Astrocyte (in vitro differentiated cells and primary cell): ENCODE results near the gene CCL13. TPM values are rescaled to one million over a fixed set of nuclear protein-coding genes. Genes with fewer than 3 reads are reported as not detected.

Experiments used
- DNase-seq: peaks from one replicate; pipeline ENCODE4 v3.0.0-alpha.2; 2010; ENCODE audit warnings: low read depth
- FAIRE-seq: peaks from 2 replicates; lab custom pipeline; 2011; peaks lifted over from hg19 to GRCh38; lab: Jason Lieb, UNC
- H2AFZ ChIP-seq: 2 replicates; pipeline ENCODE4 v1.6.0; 2012; ENCODE audit warnings: low read depth, low read length, inconsistent platforms
- H3K27ac ChIP-seq: 2 replicates; pipeline ENCODE4 v1.5.1; 2011; ENCODE audit warnings: low read depth, low read length, inconsistent platforms
- H3K27me3 ChIP-seq: 2 replicates; pipeline ENCODE4 v1.6.0; 2011; ENCODE audit warnings: low read length, inconsistent platforms; ENCODE audit not compliant: insufficient read depth
- H3K36me3 ChIP-seq: 2 replicates; pipeline ENCODE4 v1.5.1; 2011; ENCODE audit warnings: low read length, inconsistent platforms; ENCODE audit not compliant: insufficient read depth
- H3K4me1 ChIP-seq: 2 replicates; pipeline ENCODE4 v1.5.1; 2011; ENCODE audit warnings: low read length, inconsistent platforms; ENCODE audit not compliant: insufficient read depth
- H3K4me2 ChIP-seq: 2 replicates; pipeline ENCODE4 v1.6.0; 2012; ENCODE audit warnings: low read length, inconsistent platforms
- H3K4me3 ChIP-seq: 2 replicates; pipeline ENCODE4 v1.5.1; 2011; ENCODE audit warnings: low read depth, mild to moderate bottlenecking, low read length, inconsistent platforms; ENCODE audit not compliant: insufficient read depth
- H3K79me2 ChIP-seq: 2 replicates; pipeline ENCODE4 v1.6.0; 2012; ENCODE audit warnings: mild to moderate bottlenecking, low read length, inconsistent platforms; ENCODE audit not compliant: insufficient read depth
- H3K9ac ChIP-seq: 2 replicates; pipeline ENCODE4 v1.6.0; 2012; ENCODE audit warnings: mild to moderate bottlenecking, low read length, inconsistent platforms
- H3K9me3 ChIP-seq: 2 replicates; pipeline ENCODE4 v1.5.1; 2012; ENCODE audit warnings: low read depth, mild to moderate bottlenecking, low read length, inconsistent platforms; ENCODE audit not compliant: insufficient read depth
- H4K20me1 ChIP-seq: 2 replicates; pipeline ENCODE4 v1.6.0; 2012; ENCODE audit warnings: low read length, inconsistent platforms; ENCODE audit not compliant: insufficient read depth
- H3K27ac Mint-ChIP-seq: one replicate; pipeline ENCODE4 v1.8.0; 2021; ENCODE audit warnings: mild to moderate bottlenecking, mixed read lengths; ENCODE audit not compliant: unreplicated experiment
- H3K27me3 Mint-ChIP-seq: one replicate; pipeline ENCODE4 v1.8.0; 2021; ENCODE audit warnings: low read depth, mixed read lengths; ENCODE audit not compliant: unreplicated experiment
- H3K36me3 Mint-ChIP-seq: one replicate; pipeline ENCODE4 v1.8.0; 2021; ENCODE audit warnings: low read depth, mixed read lengths; ENCODE audit not compliant: unreplicated experiment
- H3K4me1 Mint-ChIP-seq: one replicate; pipeline ENCODE4 v1.8.0; 2021; ENCODE audit warnings: low read depth, mixed read lengths; ENCODE audit not compliant: unreplicated experiment
- H3K4me3 Mint-ChIP-seq: one replicate; pipeline ENCODE4 v1.8.0; 2021; ENCODE audit warnings: mild to moderate bottlenecking, moderate library complexity, mixed read lengths; ENCODE audit not compliant: unreplicated experiment
- H3K9me3 Mint-ChIP-seq: one replicate; pipeline ENCODE4 v1.8.0; 2021; ENCODE audit warnings: mild to moderate bottlenecking, mixed read lengths; ENCODE audit not compliant: unreplicated experiment
- EZH2 ChIP-seq: IDR thresholded peaks from 2 replicates; pipeline ENCODE4 v1.6.1; 2012; ENCODE audit warnings: mild to moderate bottlenecking, low read length, inconsistent platforms; ENCODE audit not compliant: insufficient read depth
- total RNA-seq: library from RNA; stranded (reverse); gene quantifications from 2 replicates; pipeline ENCODE4 v1.2.1, GENCODE V29; 2021
- TF ChIP-seq, protein P1 (sequence below): IDR thresholded peaks from 2 replicates; pipeline ENCODE4 v1.5.1; 2011; ENCODE audit warnings: low read depth, mild to moderate bottlenecking, inconsistent platforms, low read length, moderate library complexity; ENCODE audit not compliant: insufficient read depth

Gene CCL13
- total RNA-seq, 1 donor from 2014 or later: not detected

- Mint-ChIP-seq H3K4me3 (no peak overlapping the region), H3K27me3 (peaks cover 8% of the 10 kb centered on the region)
These were observed 6.5 kb upstream of the CCL13 start for GRCh38 chr17:34349751-34350150.

DNA sequence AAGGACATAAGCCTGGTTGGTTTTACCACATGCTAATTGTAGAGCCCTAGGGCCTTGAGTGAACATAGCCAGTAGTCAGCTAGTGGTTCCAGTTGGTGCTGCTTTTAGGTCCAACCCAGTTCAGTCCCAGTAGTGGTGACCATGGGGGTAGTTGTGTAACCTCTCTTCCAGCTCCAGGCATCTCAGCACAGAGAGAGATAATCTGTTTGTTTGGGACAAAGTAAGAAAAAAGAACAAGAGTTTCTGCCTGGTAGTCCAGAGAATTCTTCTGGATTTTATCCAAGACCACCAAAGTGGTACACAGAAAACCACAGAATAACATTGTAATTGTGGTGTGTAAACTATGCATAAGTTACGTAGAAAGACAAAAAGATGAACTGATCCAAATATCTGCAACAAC, 5.2 kb upstream of the CCL13 start:
- no peaks in the 10 kb centered on the region for H3K9me3 ChIP-seq
- H2AFZ ChIP-seq: no peak overlapping the region
- Mint-ChIP-seq H3K27me3 (peaks cover 12% of the 10 kb centered on the region), H3K9me3 (peaks cover 7% of the 10 kb centered on the region), H3K36me3 (no peaks in the 10 kb centered on the region), H3K4me3 (no peak overlapping the region), H3K4me1 (no peaks in the 10 kb centered on the region), H3K27ac (no peak overlapping the region)
- no peaks in the 10 kb centered on the region for H4K20me1 ChIP-seq
- FAIRE-seq (no peak), DNase-seq (no peak)
- no peak overlapping the region for H3K9ac ChIP-seq
- no peak overlapping the region for H3K27ac ChIP-seq
- H3K4me2 ChIP-seq: no peak overlapping the region
- TF ChIP-seq, protein P1, sequence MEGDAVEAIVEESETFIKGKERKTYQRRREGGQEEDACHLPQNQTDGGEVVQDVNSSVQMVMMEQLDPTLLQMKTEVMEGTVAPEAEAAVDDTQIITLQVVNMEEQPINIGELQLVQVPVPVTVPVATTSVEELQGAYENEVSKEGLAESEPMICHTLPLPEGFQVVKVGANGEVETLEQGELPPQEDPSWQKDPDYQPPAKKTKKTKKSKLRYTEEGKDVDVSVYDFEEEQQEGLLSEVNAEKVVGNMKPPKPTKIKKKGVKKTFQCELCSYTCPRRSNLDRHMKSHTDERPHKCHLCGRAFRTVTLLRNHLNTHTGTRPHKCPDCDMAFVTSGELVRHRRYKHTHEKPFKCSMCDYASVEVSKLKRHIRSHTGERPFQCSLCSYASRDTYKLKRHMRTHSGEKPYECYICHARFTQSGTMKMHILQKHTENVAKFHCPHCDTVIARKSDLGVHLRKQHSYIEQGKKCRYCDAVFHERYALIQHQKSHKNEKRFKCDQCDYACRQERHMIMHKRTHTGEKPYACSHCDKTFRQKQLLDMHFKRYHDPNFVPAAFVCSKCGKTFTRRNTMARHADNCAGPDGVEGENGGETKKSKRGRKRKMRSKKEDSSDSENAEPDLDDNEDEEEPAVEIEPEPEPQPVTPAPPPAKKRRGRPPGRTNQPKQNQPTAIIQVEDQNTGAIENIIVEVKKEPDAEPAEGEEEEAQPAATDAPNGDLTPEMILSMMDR: no peak
- no peak for TF ChIP-seq EZH2
- H3K79me2 ChIP-seq: no peaks in the 10 kb centered on the region
- H3K36me3 ChIP-seq: no peaks in the 10 kb centered on the region
- no peak overlapping the region for H3K4me3 ChIP-seq
- no peaks in the 10 kb centered on the region for H3K4me1 ChIP-seq
- H3K27me3 ChIP-seq: peaks cover 3% of the 10 kb centered on the region

More at GRCh38 chr17:34349751-34350150, 6.5 kb upstream of the CCL13 start:
- peaks cover 3% of the 10 kb centered on the region for H3K27me3 ChIP-seq
- Mint-ChIP-seq H3K27ac (no peak overlapping the region), H3K36me3 (no peaks in the 10 kb centered on the region), H3K9me3 (peaks cover 7% of the 10 kb centered on the region), H3K4me1 (no peaks in the 10 kb centered on the region)
- H2AFZ ChIP-seq: no peak overlapping the region
- no peak for TF ChIP-seq EZH2
- TF ChIP-seq, protein P1: no peak
- DNase-seq (no peak), FAIRE-seq (no peak)
- H3K9ac ChIP-seq: no peak overlapping the region
- H3K4me1 ChIP-seq: no peaks in the 10 kb centered on the region
- no peaks in the 10 kb centered on the region for H3K9me3 ChIP-seq
- no peak overlapping the region for H3K4me3 ChIP-seq
- H3K36me3 ChIP-seq: no peaks in the 10 kb centered on the region
- H3K79me2 ChIP-seq: no peaks in the 10 kb centered on the region
- H3K27ac ChIP-seq: no peak overlapping the region
- H3K4me2 ChIP-seq: no peak overlapping the region
- H4K20me1 ChIP-seq: no peaks in the 10 kb centered on the region

DNA sequence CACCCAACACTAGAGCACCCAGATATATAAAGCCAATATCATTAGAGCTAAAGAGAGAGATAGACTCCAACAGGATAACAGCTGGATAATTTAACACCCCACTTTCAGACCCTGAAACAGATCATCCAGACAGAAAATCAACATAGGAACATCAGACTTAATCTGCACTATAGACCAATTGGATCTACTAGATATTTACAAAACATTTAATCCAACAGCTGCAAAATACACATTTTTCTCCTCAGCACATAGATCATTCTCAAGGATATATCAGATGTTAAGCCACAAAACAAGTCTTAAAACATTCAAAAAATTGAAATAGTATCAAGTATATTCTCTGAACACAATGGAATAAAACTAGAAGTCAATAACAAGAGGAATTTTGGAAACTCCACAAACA, 4.1 kb upstream of the CCL13 start:
- H3K4me3 ChIP-seq: no peak overlapping the region
- H4K20me1 ChIP-seq: no peaks in the 10 kb centered on the region
- Mint-ChIP-seq H3K27me3 (peaks cover 15% of the 10 kb centered on the region), H3K36me3 (no peaks in the 10 kb centered on the region), H3K27ac (no peak overlapping the region), H3K9me3 (peaks cover 7% of the 10 kb centered on the region), H3K4me3 (no peak overlapping the region), H3K4me1 (no peaks in the 10 kb centered on the region)
- H3K4me2 ChIP-seq: no peak overlapping the region
- H3K9ac ChIP-seq: no peak overlapping the region
- no peaks in the 10 kb centered on the region for H3K9me3 ChIP-seq
- peaks cover 3% of the 10 kb centered on the region for H3K27me3 ChIP-seq
- no peaks in the 10 kb centered on the region for H3K36me3 ChIP-seq
- TF ChIP-seq, protein P1: no peak
- no peak for TF ChIP-seq EZH2
- DNase-seq (no peak), FAIRE-seq (no peak)
- H3K79me2 ChIP-seq: no peaks in the 10 kb centered on the region
- H3K27ac ChIP-seq: no peak overlapping the region
- H3K4me1 ChIP-seq: no peaks in the 10 kb centered on the region
- H2AFZ ChIP-seq: no peak overlapping the region
